Karpas-422 (cell line): ENCODE results near the gene UBASH3A. TPM values are rescaled to one million over a fixed set of nuclear protein-coding genes. Genes with fewer than 3 reads are reported as not detected.

ENCODE experiments used
- DNase-seq: peaks from one replicate; pipeline ENCODE4 v3.0.0-alpha.2; 2015
- H2AFZ ChIP-seq: fragments of 200-600 bp; sonication (generic); 2 replicates; pipeline ENCODE4 v1.6.1; 2014; ENCODE audit warnings: antibody characterized with exemption, low read length, mixed read lengths
- H3K27ac ChIP-seq: fragments of 200-600 bp; sonication (generic); 2 replicates; pipeline ENCODE4 v1.5.1; 2014; ENCODE audit warnings: mild to moderate bottlenecking, low read length, moderate library complexity
- H3K27me3 ChIP-seq: fragments of 200-600 bp; sonication (generic); 2 replicates; pipeline ENCODE4 v1.6.1; 2014; ENCODE audit warnings: low read length, mixed read lengths
- H3K36me3 ChIP-seq: fragments of 200-600 bp; sonication (generic); 2 replicates; pipeline ENCODE4 v1.6.1; 2014; ENCODE audit warnings: low read length, mixed read lengths; ENCODE audit not compliant: insufficient read depth
- H3K4me1 ChIP-seq: fragments of 200-600 bp; sonication (generic); 2 replicates; pipeline ENCODE4 v1.6.1; 2014; ENCODE audit warnings: mild to moderate bottlenecking, low read length, mixed read lengths
- H3K4me2 ChIP-seq: fragments of 200-600 bp; sonication (generic); 2 replicates; pipeline ENCODE4 v1.6.1; 2014; ENCODE audit warnings: low read length, low read depth, mild to moderate bottlenecking; ENCODE audit not compliant: poor library complexity, severe bottlenecking
- H3K4me3 ChIP-seq: fragments of 200-600 bp; sonication (generic); 2 replicates; pipeline ENCODE4 v1.5.1; 2014; ENCODE audit warnings: mild to moderate bottlenecking, antibody characterized with exemption, low read length, mixed read lengths
- H3K79me2 ChIP-seq: fragments of 200-600 bp; sonication (generic); 2 replicates; pipeline ENCODE4 v1.6.1; 2014; ENCODE audit warnings: mild to moderate bottlenecking, low read length, mixed read lengths
- H3K9ac ChIP-seq: fragments of 200-600 bp; sonication (generic); 2 replicates; pipeline ENCODE4 v1.6.0; 2014; ENCODE audit warnings: low read length
- H3K9me2 ChIP-seq: fragments of 200-600 bp; sonication (generic), shearing (Covaris generic); replicated peaks from 2 replicates; pipeline ENCODE4 v1.6.0; 2014; ENCODE audit warnings: mild to moderate bottlenecking, low read length, moderate library complexity; ENCODE audit not compliant: insufficient read depth
- H3K9me3 ChIP-seq: fragments of 300-700, 200-600 bp; sonication (generic); 2 replicates; pipeline ENCODE4 v1.6.1; 2014; ENCODE audit warnings: low read length, mixed read lengths
- H4K20me1 ChIP-seq: fragments of 200-600 bp; sonication (generic); 2 replicates; pipeline ENCODE4 v1.6.1; 2014; ENCODE audit warnings: mild to moderate bottlenecking, antibody characterized with exemption, low read length, low read depth; ENCODE audit not compliant: insufficient read depth
- total RNA-seq: library from RNA; depleted of rRNA; stranded (reverse); fragments of >200 nt; shearing (Covaris generic); gene quantifications from 2 replicates; pipeline ENCODE4 v1.2.3, GENCODE V29; 2014; ENCODE audit warnings: low replicate concordance

UBASH3A gene
- total RNA-seq, 1 experiment from 2014 or later, result not detected

DNA sequence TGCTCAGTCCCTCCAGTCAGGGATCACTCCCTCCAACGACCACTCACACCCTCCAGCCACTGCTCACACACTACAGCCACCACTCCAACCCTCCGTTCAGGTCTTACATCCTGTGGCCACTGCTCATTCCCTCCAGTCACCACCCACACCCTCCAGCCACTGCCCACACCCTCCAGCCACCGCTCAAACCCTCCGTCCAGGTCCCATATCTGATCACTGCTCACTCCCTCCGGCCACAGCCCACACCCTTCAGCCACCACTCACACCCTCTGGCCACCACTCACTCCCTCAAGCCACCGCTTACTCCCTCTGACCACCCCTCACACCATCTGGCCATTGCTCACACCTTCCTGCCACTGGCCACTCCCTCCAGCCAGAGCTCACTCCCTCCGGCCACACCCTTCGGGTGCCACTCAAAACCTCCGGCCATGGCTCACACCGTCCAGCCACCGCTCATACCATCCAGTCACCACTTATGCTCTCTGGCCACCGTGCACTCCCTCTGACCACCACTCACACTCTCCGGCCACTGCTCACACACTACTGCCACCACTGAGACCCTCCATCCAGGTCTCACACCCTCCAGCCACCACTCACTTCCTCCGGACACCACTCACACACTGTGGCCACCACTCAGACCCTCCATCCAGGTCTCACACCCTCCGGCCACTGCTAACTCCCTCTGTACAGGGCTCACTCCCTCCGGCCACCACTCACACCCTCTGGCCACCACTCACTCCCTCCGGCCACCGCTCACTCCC, 32.6 kb upstream of the UBASH3A start:
- Histone ChIP-seq H2AFZ (no peak overlapping the region), H3K79me2 (no peaks in the 10 kb centered on the region)

DNA sequence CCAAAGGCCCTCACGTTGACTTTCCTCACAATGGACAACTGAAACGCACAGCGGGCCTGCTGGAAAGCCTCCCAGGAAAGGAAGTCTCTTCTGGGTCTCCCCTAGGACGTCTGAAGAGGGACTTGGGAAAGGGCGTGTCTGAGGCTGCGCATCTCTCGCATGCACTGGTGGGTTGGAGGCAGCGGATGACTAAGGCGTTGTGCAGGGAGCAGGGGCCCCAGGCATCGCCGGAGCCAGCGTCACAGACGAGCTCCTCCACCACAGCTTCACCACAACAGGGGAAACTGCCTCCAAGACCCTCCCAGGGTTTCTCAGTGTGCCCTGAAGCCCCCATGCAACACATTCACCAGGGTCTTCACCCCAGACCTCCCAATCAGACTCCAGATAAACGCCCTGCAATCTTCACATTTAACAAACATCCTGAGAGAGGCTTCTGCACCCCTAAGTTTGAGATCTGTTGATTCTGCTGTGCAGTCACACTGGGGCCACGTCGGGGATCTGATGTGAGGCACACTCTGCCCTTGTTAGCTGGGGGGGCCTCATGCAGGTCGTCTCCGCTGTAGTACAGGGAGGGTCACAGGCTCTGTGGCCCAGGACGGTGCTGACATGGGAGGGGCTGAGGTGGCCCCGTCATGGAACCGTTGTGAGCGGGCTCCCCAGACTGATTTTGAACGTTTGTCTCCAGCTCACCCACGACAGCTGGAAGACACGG, 30.4 kb upstream of the UBASH3A start:
- DNase-seq, result no peak
- Histone ChIP-seq H3K36me3 (no peaks in the 10 kb centered on the region), H3K79me2 (no peaks in the 10 kb centered on the region), H3K4me3 (no peak overlapping the region), H3K27ac (no peak overlapping the region), H3K4me2 (no peak overlapping the region), H3K9me3 (no peaks in the 10 kb centered on the region), H3K9me2 (no peaks in the 10 kb centered on the region), H2AFZ (no peak overlapping the region), H3K9ac (no peak overlapping the region), H3K27me3 (no peaks in the 10 kb centered on the region), H3K4me1 (no peaks in the 10 kb centered on the region), H4K20me1 (0 out of 2 replicates have a peak, but pooled peaks cover 7% of the 10 kb centered on the region)

More for the DNA sequence above, 32.6 kb upstream of the UBASH3A start:
- H3K4me1 ChIP-seq, result peaks cover 8% of the 10 kb centered on the region
- H3K9me3 ChIP-seq, result no peaks in the 10 kb centered on the region
- no peak overlapping the region for H3K4me3 ChIP-seq
- no peaks in the 10 kb centered on the region for H3K36me3 ChIP-seq
- peaks cover under 1% of the 10 kb centered on the region; the same call in 1 of the 2 replicates for H4K20me1 ChIP-seq
- no peak overlapping the region for H3K9ac ChIP-seq
- H3K27me3 ChIP-seq, result no peaks in the 10 kb centered on the region
- DNase-seq, result no peak
- H3K27ac ChIP-seq, result no peak overlapping the region
- no peak overlapping the region for H3K4me2 ChIP-seq
- no peaks in the 10 kb centered on the region for H3K9me2 ChIP-seq

DNA sequence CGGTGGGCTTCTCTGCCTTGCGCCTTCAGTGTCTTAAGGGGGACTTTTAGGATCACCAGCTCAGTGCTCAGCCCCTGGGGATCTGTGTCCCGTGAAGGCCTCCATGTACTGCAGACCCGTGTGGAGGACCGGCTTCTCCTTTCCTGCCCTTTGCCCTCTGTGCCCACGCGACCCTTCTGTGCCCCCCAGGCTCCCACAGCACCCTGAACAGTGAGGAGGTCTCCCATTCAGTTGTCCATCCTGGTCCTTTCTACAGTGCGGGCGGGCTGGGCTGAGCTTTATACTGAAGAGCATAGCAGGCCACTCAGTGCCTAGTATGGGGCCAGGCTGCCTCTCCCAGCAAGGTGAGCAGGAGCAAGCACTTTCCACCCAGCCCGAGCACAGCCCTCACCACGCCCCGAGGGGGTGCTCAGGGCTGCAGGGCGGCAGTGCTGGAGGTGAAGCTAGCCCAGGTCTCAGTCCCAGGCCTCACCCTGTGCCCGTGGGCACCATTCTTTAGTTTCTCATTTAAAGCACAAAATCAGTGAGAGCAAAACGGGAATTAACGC, 29.7 kb upstream of the UBASH3A start:
- H3K4me3 ChIP-seq, result no peak overlapping the region
- H3K4me2 ChIP-seq, result no peak overlapping the region
- 0 out of 2 replicates have a peak, but pooled peaks cover 7% of the 10 kb centered on the region for H4K20me1 ChIP-seq
- no peaks in the 10 kb centered on the region for H3K36me3 ChIP-seq
- no peak for DNase-seq
- H3K4me1 ChIP-seq, result no peaks in the 10 kb centered on the region
- H3K27ac ChIP-seq, result no peak overlapping the region
- H3K79me2 ChIP-seq, result no peaks in the 10 kb centered on the region
- H2AFZ ChIP-seq, result no peak overlapping the region
- H3K9ac ChIP-seq, result no peak overlapping the region
- no peaks in the 10 kb centered on the region for H3K9me3 ChIP-seq
- H3K27me3 ChIP-seq, result no peaks in the 10 kb centered on the region
- H3K9me2 ChIP-seq, result no peaks in the 10 kb centered on the region

DNA sequence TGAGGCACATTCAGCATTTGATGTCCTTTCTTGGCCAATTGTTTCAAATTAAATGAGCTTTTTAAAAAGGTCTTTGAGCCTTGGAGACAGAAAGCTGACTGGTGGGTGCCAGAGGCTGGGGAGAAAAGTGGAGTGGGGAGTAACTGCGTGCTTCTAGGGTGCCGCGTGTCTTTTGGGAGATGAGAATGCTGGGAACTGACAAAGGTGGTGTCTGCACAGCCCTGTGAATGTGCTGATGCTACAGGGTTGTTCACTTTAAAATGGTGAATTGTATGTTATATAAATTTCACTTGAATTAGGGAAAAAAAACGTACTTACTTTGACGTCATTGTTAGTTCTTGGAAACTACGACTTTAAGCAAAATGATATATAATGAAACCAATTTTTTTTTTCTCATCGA, 29.2 kb upstream of the UBASH3A start:
- H3K27ac ChIP-seq, result no peak overlapping the region
- no peaks in the 10 kb centered on the region for H3K9me3 ChIP-seq
- no peak overlapping the region for H3K9ac ChIP-seq
- no peak for DNase-seq
- H3K36me3 ChIP-seq, result no peaks in the 10 kb centered on the region
- H3K4me3 ChIP-seq, result no peak overlapping the region
- no peak overlapping the region for H3K4me2 ChIP-seq
- H4K20me1 ChIP-seq, result 0 out of 2 replicates have a peak, but pooled peaks cover 7% of the 10 kb centered on the region
- H3K9me2 ChIP-seq, result no peaks in the 10 kb centered on the region
- no peak overlapping the region for H2AFZ ChIP-seq
- H3K79me2 ChIP-seq, result no peaks in the 10 kb centered on the region
- H3K4me1 ChIP-seq, result peaks cover 3% of the 10 kb centered on the region
- no peaks in the 10 kb centered on the region for H3K27me3 ChIP-seq

DNA sequence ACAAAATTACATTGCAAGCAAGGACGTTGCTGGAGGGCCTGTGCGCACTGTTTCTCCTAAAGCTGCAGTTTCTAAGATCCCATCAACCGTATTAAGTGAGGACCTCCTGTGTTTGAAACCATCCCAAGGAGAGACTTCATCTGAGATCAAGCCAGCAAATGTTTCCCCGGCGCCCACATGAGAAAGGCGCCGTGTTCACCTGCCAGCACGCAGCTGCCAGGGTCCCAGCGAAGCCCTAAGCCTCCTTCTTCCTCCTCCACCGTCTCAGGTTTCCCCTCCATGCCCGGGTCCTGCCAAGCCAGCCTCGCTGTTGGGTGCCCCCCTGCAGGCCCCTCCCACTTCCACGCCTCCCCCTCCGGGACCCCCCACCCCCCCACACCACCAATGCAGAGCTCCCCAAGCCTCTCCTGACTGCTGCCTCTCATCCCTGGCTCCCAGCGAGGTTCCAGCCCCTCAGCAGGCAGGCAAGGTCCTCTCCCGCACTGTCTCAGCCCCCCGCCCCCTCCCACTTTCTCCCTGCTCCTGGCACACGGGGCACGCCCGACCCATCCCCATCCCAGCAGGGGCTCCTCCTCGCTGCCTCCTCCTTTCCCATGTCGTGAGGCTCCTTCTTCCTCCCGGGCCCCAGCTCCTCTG, 28.7 kb upstream of the UBASH3A start:
- H3K4me3 ChIP-seq, result no peak overlapping the region
- no peaks in the 10 kb centered on the region for H3K27me3 ChIP-seq
- H3K9me2 ChIP-seq, result no peaks in the 10 kb centered on the region
- no peaks in the 10 kb centered on the region for H3K36me3 ChIP-seq
- H3K9ac ChIP-seq, result no peak overlapping the region
- DNase-seq, result no peak
- no peak overlapping the region for H3K4me2 ChIP-seq
- H2AFZ ChIP-seq, result no peak overlapping the region
- peaks cover 8% of the 10 kb centered on the region for H3K4me1 ChIP-seq
- no peak overlapping the region for H3K27ac ChIP-seq
- H3K79me2 ChIP-seq, result no peaks in the 10 kb centered on the region
- no peaks in the 10 kb centered on the region for H3K9me3 ChIP-seq
- 0 out of 2 replicates have a peak, but pooled peaks cover 7% of the 10 kb centered on the region for H4K20me1 ChIP-seq

DNA sequence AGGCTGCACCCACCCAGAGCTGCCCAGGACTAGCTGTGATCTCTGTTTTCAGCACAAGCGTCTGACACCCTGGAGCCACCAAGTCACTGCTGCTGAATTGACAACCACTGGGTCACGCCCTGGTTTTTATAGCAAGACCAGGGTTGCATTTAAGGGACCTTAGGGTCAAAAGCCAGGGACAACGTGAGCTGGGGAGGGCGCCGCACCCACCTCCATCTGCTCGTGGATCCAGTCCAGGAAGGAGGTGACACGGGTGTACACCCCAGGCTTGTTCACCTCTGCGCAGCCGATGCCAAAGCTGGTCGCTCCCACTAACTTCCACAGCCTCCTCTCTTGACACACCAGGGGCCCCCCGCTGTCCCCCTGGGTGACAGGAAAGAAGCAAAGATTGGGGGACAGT, 28.2 kb upstream of the UBASH3A start:
- Histone ChIP-seq H3K9me2 (no peaks in the 10 kb centered on the region), H3K4me2 (no peak overlapping the region), H3K9me3 (no peaks in the 10 kb centered on the region), H3K36me3 (no peaks in the 10 kb centered on the region), H3K79me2 (no peaks in the 10 kb centered on the region), H3K9ac (no peak overlapping the region), H2AFZ (no peak overlapping the region), H3K27me3 (no peaks in the 10 kb centered on the region), H3K4me3 (no peak overlapping the region), H3K27ac (no peak overlapping the region), H3K4me1 (peaks cover 9% of the 10 kb centered on the region), H4K20me1 (0 out of 2 replicates have a peak, but pooled peaks cover 7% of the 10 kb centered on the region)
- no peak for DNase-seq

DNA sequence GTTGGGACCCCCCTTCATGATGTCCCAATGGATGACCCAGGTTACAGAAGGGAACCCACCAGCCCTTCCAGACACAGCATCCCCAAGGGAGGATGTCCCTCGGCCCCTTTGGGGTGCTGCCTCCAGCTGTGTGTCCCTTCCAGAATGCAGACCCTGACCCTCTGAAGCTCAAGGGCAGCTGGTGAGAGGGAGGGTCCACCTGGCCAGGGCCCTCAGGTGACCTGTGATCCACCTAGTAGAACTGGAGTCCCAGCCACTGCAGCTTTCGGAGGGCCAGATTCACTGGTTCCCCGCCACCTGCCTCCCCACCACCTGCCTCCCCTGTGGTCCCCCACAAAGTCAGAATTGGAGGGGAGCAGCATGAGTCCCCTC, 27.8 kb upstream of the UBASH3A start:
- Histone ChIP-seq H3K36me3 (no peaks in the 10 kb centered on the region), H4K20me1 (0 out of 2 replicates have a peak, but pooled peaks cover 7% of the 10 kb centered on the region), H3K9ac (no peak overlapping the region), H3K9me2 (no peaks in the 10 kb centered on the region), H3K79me2 (no peaks in the 10 kb centered on the region), H3K27me3 (no peaks in the 10 kb centered on the region), H3K4me1 (peaks cover 9% of the 10 kb centered on the region), H3K4me3 (no peak overlapping the region), H3K4me2 (no peak overlapping the region), H2AFZ (no peak overlapping the region), H3K9me3 (no peaks in the 10 kb centered on the region), H3K27ac (no peak overlapping the region)
- DNase-seq, result no peak
